Gastroesophageal sphincter (tissue), 4 donors: ENCODE data around the gene GADD45GIP1. TPM values are rescaled to one million over a fixed set of nuclear protein-coding genes. Genes with fewer than 3 reads are reported as not detected.

Experiments used
- ATAC-seq: fragments of 150-250 bp; one replicate; pipeline ENCODE4 v1.9.1; 2016; ENCODE audit warnings: mild to moderate bottlenecking, moderate library complexity
- H3K27ac ChIP-seq, 4 donors: fragments of 200-600 bp; sonication (generic) in 3 of 4; 1 replicate in 3 of 4; 2 replicates in 1 of 4; pipeline ENCODE4 v1.5.1; 2016 to 2019
- H3K27me3 ChIP-seq: fragments of 200-600 bp; sonication (generic); one replicate; pipeline ENCODE4 v1.5.1; 2019
- H3K36me3 ChIP-seq, 2 donors: fragments of 200-600 bp; sonication (generic); one replicate each; pipeline ENCODE4 v1.5.1; 2019; ENCODE audit warnings: control low read depth in 1 of 2
- H3K4me1 ChIP-seq, 3 donors: fragments of 200-600 bp; sonication (generic); 1 replicate in 2 of 3; 2 replicates in 1 of 3; pipeline ENCODE4 v1.5.1; 2016 to 2019; ENCODE audit warnings: control low read depth in 2 of 3
- H3K4me3 ChIP-seq, 2 donors: fragments of 200-600 bp; sonication (generic); one replicate each; pipeline ENCODE4 v1.5.1; 2019; ENCODE audit warnings: mild to moderate bottlenecking in 1 of 2, moderate library complexity in 1 of 2
- H3K9me3 ChIP-seq, 3 donors: fragments of 200-600 bp; sonication (generic); one replicate each; pipeline ENCODE4 v1.5.1; 2017 to 2019; ENCODE audit warnings: control low read depth in 2 of 3
- EP300 ChIP-seq: sonication (generic); formaldehyde crosslinking; IDR thresholded peaks from one replicate; pipeline ENCODE4 v1.6.1; 2017; ENCODE audit warnings: antibody characterized with exemption, mild to moderate bottlenecking
- POLR2A ChIP-seq, 2 donors: fragments of 450-650 bp; IDR thresholded peaks; one replicate each; pipeline ENCODE4 v1.6.1; 2017; ENCODE audit warnings: antibody characterized with exemption in 2 of 2, mild to moderate bottlenecking in 2 of 2, moderate library complexity in 1 of 2
- POLR2AphosphoS5 ChIP-seq: sonication (generic); formaldehyde crosslinking; IDR thresholded peaks from one replicate; pipeline ENCODE4 v1.6.1; 2017; ENCODE audit warnings: antibody characterized with exemption
- WGBS, 2 donors: methylation state at CpG; one replicate each; pipeline ENCODE4 v1.1.5; 2018; ENCODE audit warnings: low coverage in 1 of 2; 5-methylcytosine and 5-hydroxymethylcytosine counted together
- total RNA-seq, 4 donors: library from RNA; depleted of rRNA; stranded (reverse); fragments of >200 nt; gene quantifications; one replicate each; pipeline ENCODE4 v1.1.0, GENCODE V29; 2016
- TF ChIP-seq, protein P1 (sequence below), 4 experiments: fragments of 200-600 bp in 2 of 4; fragments of 450-650 bp in 2 of 4; sonication (generic) in 1 of 4; IDR thresholded peaks; one replicate each; pipeline ENCODE4 v1.5.1; 2017 to 2019; ENCODE audit warnings: antibody characterized with exemption in 4 of 4, mild to moderate bottlenecking in 2 of 4, moderate library complexity in 2 of 4

The GADD45GIP1 gene
- total RNA-seq, 4 donors from 2014 or later = 32.2 to 43.6 (median 36.9) TPM

- Histone ChIP-seq H3K4me1 (peaks cover 0 to 28% (median 3%) of the 10 kb centered on the region in 3 donors), H3K27ac (peak overlapping the region in 3 of 4 donors; percentile 61 to 74 (median 71)), H3K27me3 (no peaks in the 10 kb centered on the region), H3K9me3 (no peaks in the 10 kb centered on the region), H3K36me3 (no peaks in the 10 kb centered on the region), H3K4me3 (no peak overlapping the region)
- no peak for TF ChIP-seq EP300
- no peak for TF ChIP-seq POLR2AphosphoS5
- TF ChIP-seq, protein P1, sequence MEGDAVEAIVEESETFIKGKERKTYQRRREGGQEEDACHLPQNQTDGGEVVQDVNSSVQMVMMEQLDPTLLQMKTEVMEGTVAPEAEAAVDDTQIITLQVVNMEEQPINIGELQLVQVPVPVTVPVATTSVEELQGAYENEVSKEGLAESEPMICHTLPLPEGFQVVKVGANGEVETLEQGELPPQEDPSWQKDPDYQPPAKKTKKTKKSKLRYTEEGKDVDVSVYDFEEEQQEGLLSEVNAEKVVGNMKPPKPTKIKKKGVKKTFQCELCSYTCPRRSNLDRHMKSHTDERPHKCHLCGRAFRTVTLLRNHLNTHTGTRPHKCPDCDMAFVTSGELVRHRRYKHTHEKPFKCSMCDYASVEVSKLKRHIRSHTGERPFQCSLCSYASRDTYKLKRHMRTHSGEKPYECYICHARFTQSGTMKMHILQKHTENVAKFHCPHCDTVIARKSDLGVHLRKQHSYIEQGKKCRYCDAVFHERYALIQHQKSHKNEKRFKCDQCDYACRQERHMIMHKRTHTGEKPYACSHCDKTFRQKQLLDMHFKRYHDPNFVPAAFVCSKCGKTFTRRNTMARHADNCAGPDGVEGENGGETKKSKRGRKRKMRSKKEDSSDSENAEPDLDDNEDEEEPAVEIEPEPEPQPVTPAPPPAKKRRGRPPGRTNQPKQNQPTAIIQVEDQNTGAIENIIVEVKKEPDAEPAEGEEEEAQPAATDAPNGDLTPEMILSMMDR (IDR thresholded peaks at IDR 0.05) = no peak
- no peak for TF ChIP-seq POLR2A (IDR thresholded peaks at IDR 0.05)
- WGBS, 2 donors = 95 to 98% methylated on average over 5 to 7 of the region's 7 CpGs
- no peak for ATAC-seq
These were observed 13.2 kb upstream of the GADD45GIP1 start for GRCh38 chr19:12970070-12970820.

- Histone ChIP-seq H3K4me3 (no peak within 1 kb of the TSS), H3K9me3 (no peaks in the 10 kb centered on the region), H3K36me3 (no peaks in the 10 kb centered on the region), H3K27ac (peak within 1 kb of the TSS in 3 of 4 donors; percentile 61 to 74 (median 71)), H3K4me1 (peaks cover 0 to 30% (median 3%) of the 10 kb centered on the region in 3 donors), H3K27me3 (no peaks in the 10 kb centered on the region)
- TF ChIP-seq EP300 (no peak), POLR2AphosphoS5 (no peak), POLR2A (IDR thresholded peaks at IDR 0.05) (no peak)
- TF ChIP-seq, protein P1 (IDR thresholded peaks at IDR 0.05) = no peak
- no CpG with 5 or more reads among the region's 14 CpGs for WGBS, 2 donors
- ATAC-seq = no peak
These were observed 12.4 kb upstream of the GADD45GIP1 start, which contains the start of gene DAND5 for GRCh38 chr19:12969292-12969988. TSS of gene DAND5 (plus strand) at chr19:12969576. CDS start at chr19:12969661, 85 bp downstream.

- TF ChIP-seq, protein P1 (IDR thresholded peaks at IDR 0.05) = no peak
- TF ChIP-seq POLR2AphosphoS5 = no peak
- no peak for TF ChIP-seq EP300
- no peak for TF ChIP-seq POLR2A (IDR thresholded peaks at IDR 0.05)
- 92% methylated on average over 4 of the region's 5 CpGs for WGBS, 2 donors
- Histone ChIP-seq H3K9me3 (no peaks in the 10 kb centered on the region), H3K4me3 (no peak overlapping the region), H3K4me1 (peaks cover 0 to 30% (median 3%) of the 10 kb centered on the region in 3 donors), H3K27ac (no peak overlapping the region), H3K36me3 (no peaks in the 10 kb centered on the region), H3K27me3 (no peaks in the 10 kb centered on the region)
- no peak for ATAC-seq
These were observed 10.9 kb upstream of the GADD45GIP1 start for GRCh38 chr19:12967907-12968306.

- H3K27ac ChIP-seq = peak overlapping the region in 3 of 4 donors; percentile 76 to 81 (median 81)
- H3K4me3 ChIP-seq = peak overlapping the region in 1 of 2 donors; percentile 56
- no peaks in the 10 kb centered on the region for H3K27me3 ChIP-seq
- TF ChIP-seq, protein P1 (IDR thresholded peaks at IDR 0.05) = no peak
- no peak for TF ChIP-seq POLR2A (IDR thresholded peaks at IDR 0.05)
- TF ChIP-seq POLR2AphosphoS5 = no peak
- no peak for TF ChIP-seq EP300
- WGBS, 2 donors = 0% methylated on average over 2 to 3 of the region's 8 CpGs
- peaks cover 0 to 29% (median 3%) of the 10 kb centered on the region in 3 donors for H3K4me1 ChIP-seq
- H3K36me3 ChIP-seq = no peaks in the 10 kb centered on the region
- no peaks in the 10 kb centered on the region for H3K9me3 ChIP-seq
- ATAC-seq = no peak
These were observed 8.8 kb upstream of the GADD45GIP1 start for GRCh38 chr19:12965812-12966135.
